ENCODE measurements around the gene SELENOS.
"Not testable (repeated sequence)": the region's sequence is repeated elsewhere in the genome, so short reads cannot be mapped to it uniquely, and the experiment has no call there.

The SELENOS gene

GRCh38 chr15:101309436-101310160, 32.3 kb upstream of the SELENOS start:
- DNase-seq (ENCODE audit: low read depth, low spot score): no peak

- no peak for DNase-seq (ENCODE audit: low read depth, low spot score)
Observed at GRCh38 chr15:101308604-101309435, 31.5 kb upstream of the SELENOS start.

- DNase-seq (ENCODE audit: low read depth, low spot score): no peak
Observed at GRCh38 chr15:101307897-101308603, 30.8 kb upstream of the SELENOS start.

- DNase-seq (ENCODE audit: low read depth, low spot score): no peak
Observed at GRCh38 chr15:101307048-101307896, 30.0 kb upstream of the SELENOS start.

GRCh38 chr15:101306341-101307047, 29.2 kb upstream of the SELENOS start:
- no peak for DNase-seq (ENCODE audit: low read depth, low spot score)

- DNase-seq (ENCODE audit: low read depth, low spot score): no peak
Observed at GRCh38 chr15:101305820-101306255, 28.6 kb upstream of the SELENOS start.

GRCh38 chr15:101303408-101303807, 26.1 kb upstream of the SELENOS start:
- DNase-seq (ENCODE audit: low read depth, low spot score): no peak

- DNase-seq (ENCODE audit: low read depth, low spot score): no peak
Observed at GRCh38 chr15:101296418-101297405, 19.4 kb upstream of the SELENOS start.

GRCh38 chr15:101295607-101296161, 18.4 kb upstream of the SELENOS start:
- no peak for DNase-seq (ENCODE audit: low read depth, low spot score)

GRCh38 chr15:101294731-101295606, 17.7 kb upstream of the SELENOS start, which contains the start of gene SNRPA1:
Gene SNRPA1, minus strand, starts transcription at chr15:101295248. Its CDS starts 70 bp downstream, at chr15:101295178.
- peak; percentile 95 for DNase-seq (ENCODE audit: low read depth, low spot score)

- DNase-seq (ENCODE audit: low read depth, low spot score): no peak
Observed at GRCh38 chr15:101293122-101293521, 15.8 kb upstream of the SELENOS start.

- peak; percentile 46 for DNase-seq (ENCODE audit: low read depth, low spot score)
Observed at GRCh38 chr15:101288905-101289513, 11.7 kb upstream of the SELENOS start.

- DNase-seq (ENCODE audit: low read depth, low spot score): not testable (repeated sequence)
Observed at GRCh38 chr15:101287342-101287741, 10.1 kb upstream of the SELENOS start.

- no peak for DNase-seq (ENCODE audit: low read depth, low spot score)
Observed at GRCh38 chr15:101286471-101287114, 9.3 kb upstream of the SELENOS start.

- DNase-seq (ENCODE audit: low read depth, low spot score): no peak
Observed at GRCh38 chr15:101283931-101284330, 6.6 kb upstream of the SELENOS start.

- no peak for DNase-seq (ENCODE audit: low read depth, low spot score)
Observed at GRCh38 chr15:101280007-101280406, 2.7 kb upstream of the SELENOS start.

Data from ELF-1 (cell line).